ENCODE measurements around the gene SGCE. TPM values are rescaled to one million over a fixed set of nuclear protein-coding genes. Genes with fewer than 3 reads are reported as not detected.

The SGCE gene
- total and polyA plus RNA-seq, 4 donors, result 9.3 to 70.6 (median 44.2) TPM

GRCh38 chr7:94700926-94701554 is 45.1 kb upstream of the SGCE start:
- H3K36me3 ChIP-seq (ENCODE audit: control insufficient read depth in 4 of 4, insufficient read depth in 3 of 4, low read depth in 1 of 4, low read length in 3 of 4), result no peaks in the 10 kb centered on the region
- H3K4me1 ChIP-seq (ENCODE audit: control insufficient read depth in 4 of 4, insufficient read depth in 4 of 4, low read length in 3 of 4), result peaks cover 0 to 4% (median 2%) of the 10 kb centered on the region in 4 donors
- H3K4me3 ChIP-seq (ENCODE audit: low read depth in 1 of 3, low read length in 3 of 3), result no peak overlapping the region
- no peak for TF ChIP-seq HNF4G (IDR thresholded peaks at IDR 0.05)
- no peak for TF ChIP-seq HNF4A (conservative IDR thresholded peaks at IDR 0.05)
- no peak for TF ChIP-seq ATF3 (IDR thresholded peaks at IDR 0.05)
- TF ChIP-seq EGR1 (IDR thresholded peaks at IDR 0.05; ENCODE audit: low read depth in 2 of 2), result no peak
- TF ChIP-seq NR2F2 (IDR thresholded peaks at IDR 0.05), result no peak
- TF ChIP-seq GABPA (IDR thresholded peaks at IDR 0.05 in 1 of 2, conservative IDR thresholded peaks at IDR 0.05 in 1 of 2), result no peak
- TF ChIP-seq YY1 (IDR thresholded peaks at IDR 0.05), result no peak
- TF ChIP-seq TAF1 (conservative IDR thresholded peaks at IDR 0.05), result no peak
- no peak for TF ChIP-seq MAX (IDR thresholded peaks at IDR 0.05)
- TF ChIP-seq FOXA2 (IDR thresholded peaks at IDR 0.05), result no peak
- no peak for TF ChIP-seq FOXA1 (IDR thresholded peaks at IDR 0.05)
- no peak for TF ChIP-seq RXRA (IDR thresholded peaks at IDR 0.05)
- no peak for DNase-seq (ENCODE audit: low spot score)
- no peaks in the 10 kb centered on the region for H3K9me3 ChIP-seq (ENCODE audit: control insufficient read depth in 4 of 4, low read length in 3 of 4)
- no peaks in the 10 kb centered on the region for H3K27me3 ChIP-seq (ENCODE audit: control insufficient read depth in 4 of 4, insufficient read depth in 4 of 4, low read length in 3 of 4)
- no peak overlapping the region for H3K9ac ChIP-seq (ENCODE audit: low read depth in 1 of 2, low read length in 2 of 2)
- no peak overlapping the region for H3K27ac ChIP-seq (ENCODE audit: low read depth in 1 of 2, low read length in 2 of 2)

- DNase-seq (ENCODE audit: low spot score), result no peak
- peaks cover 0 to 4% (median 2%) of the 10 kb centered on the region in 4 donors for H3K4me1 ChIP-seq (ENCODE audit: control insufficient read depth in 4 of 4, insufficient read depth in 4 of 4, low read length in 3 of 4)
- WGBS, result 78% methylated on average over 2 of the region's 2 CpGs
- no peak overlapping the region for H3K27ac ChIP-seq (ENCODE audit: low read depth in 1 of 2, low read length in 2 of 2)
- no peaks in the 10 kb centered on the region for H3K27me3 ChIP-seq (ENCODE audit: control insufficient read depth in 4 of 4, insufficient read depth in 4 of 4, low read length in 3 of 4)
- H3K9me3 ChIP-seq (ENCODE audit: control insufficient read depth in 4 of 4, low read length in 3 of 4), result no peaks in the 10 kb centered on the region
- no peak overlapping the region for H3K9ac ChIP-seq (ENCODE audit: low read depth in 1 of 2, low read length in 2 of 2)
- no peak overlapping the region for H3K4me3 ChIP-seq (ENCODE audit: low read depth in 1 of 3, low read length in 3 of 3)
- TF ChIP-seq JUND (IDR thresholded peaks at IDR 0.05) (peak; percentile 63 to 72), RAD21 (IDR thresholded peaks at IDR 0.05) (no peak), SP1 (IDR thresholded peaks at IDR 0.05) (no peak), REST (IDR thresholded peaks at IDR 0.05) (no peak)
- H3K36me3 ChIP-seq (ENCODE audit: control insufficient read depth in 4 of 4, insufficient read depth in 3 of 4, low read depth in 1 of 4, low read length in 3 of 4), result no peaks in the 10 kb centered on the region
These were observed 42.3 kb upstream of the SGCE start for GRCh38 chr7:94698275-94698674.
